Neutrophil (primary cell): Measurements from ENCODE around the gene REEP3.

Source experiments
- H3K27ac ChIP-seq: fragments of 200-600 bp; sonication (generic); 2 replicates; pipeline ENCODE4 v1.5.1; 2016; ENCODE audit warnings: mild to moderate bottlenecking, moderate library complexity
- H3K27me3 ChIP-seq: fragments of 200-600 bp; sonication (generic); 2 replicates; pipeline ENCODE4 v1.6.0; 2016; ENCODE audit warnings: mild to moderate bottlenecking
- H3K36me3 ChIP-seq: fragments of 200-600 bp; sonication (generic); 2 replicates; pipeline ENCODE4 v1.5.1; 2017
- H3K4me1 ChIP-seq, 2 experiments: fragments of 200-600 bp in 1 of 2; sonication (generic) in 1 of 2; 1 replicate in 1 of 2; 2 replicates in 1 of 2; pipeline versions ENCODE4 v1.5.1 to v1.6.1; 2013 to 2016; ENCODE audit warnings: low read depth in 1 of 2, low read length in 1 of 2, mild to moderate bottlenecking in 1 of 2, moderate library complexity in 1 of 2; ENCODE audit not compliant: control insufficient read depth in 1 of 2, insufficient read depth in 1 of 2
- H3K4me3 ChIP-seq, 2 experiments: fragments of 200-600 bp in 1 of 2; sonication (generic) in 1 of 2; 1 replicate in 1 of 2; 2 replicates in 1 of 2; pipeline ENCODE4 v1.5.1; 2013 to 2016; ENCODE audit warnings: low read depth in 1 of 2, low read length in 1 of 2, mild to moderate bottlenecking in 1 of 2, moderate library complexity in 1 of 2
- H3K9me3 ChIP-seq: fragments of 200-600 bp; sonication (generic); 2 replicates; pipeline ENCODE4 v1.5.1; 2016
- TF ChIP-seq, protein P1 (sequence below): fragments of 200-600 bp; sonication (generic); IDR thresholded peaks from 2 replicates; pipeline ENCODE4 v1.5.1; 2016; ENCODE audit warnings: antibody characterized with exemption

Gene REEP3

DNA sequence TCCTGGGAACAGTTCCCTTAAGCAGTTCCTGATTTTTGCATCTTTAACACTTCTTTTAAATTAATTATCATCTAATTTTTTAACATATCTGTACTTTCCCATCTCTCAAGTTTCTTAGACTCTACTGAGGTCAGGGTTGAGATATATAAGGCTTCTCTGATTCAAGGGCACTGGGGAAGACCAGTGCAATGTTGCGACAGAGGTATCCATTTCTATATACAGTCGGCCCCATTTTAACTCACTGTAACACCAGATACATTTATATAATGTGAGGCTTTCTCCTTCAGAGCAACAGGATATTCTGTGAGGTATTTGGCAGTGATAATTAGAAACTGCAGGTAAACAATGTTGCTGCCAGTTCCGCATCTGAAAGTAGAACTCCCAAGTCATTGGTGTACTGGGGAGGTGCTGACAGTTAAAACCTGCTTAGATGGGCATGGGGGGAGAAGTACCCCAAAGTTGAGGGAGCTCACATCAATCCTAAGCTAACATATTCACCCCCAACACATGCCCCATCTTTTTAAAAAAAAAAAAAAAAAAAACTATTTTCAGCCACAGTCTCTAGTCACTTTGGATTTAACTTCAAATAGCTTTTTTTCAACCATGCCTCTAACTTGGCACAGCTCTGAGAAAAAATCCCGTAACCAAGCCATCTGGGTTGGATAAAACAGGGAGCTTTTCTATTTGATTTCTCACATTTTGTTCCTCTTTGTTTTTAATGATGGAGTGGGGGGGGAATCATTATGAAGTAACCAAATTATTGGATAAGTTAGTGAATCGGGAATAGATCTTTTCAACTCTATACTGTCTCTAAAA lies 62.9 kb downstream of the REEP3 start:
- no peak overlapping the region for H3K27ac ChIP-seq

DNA sequence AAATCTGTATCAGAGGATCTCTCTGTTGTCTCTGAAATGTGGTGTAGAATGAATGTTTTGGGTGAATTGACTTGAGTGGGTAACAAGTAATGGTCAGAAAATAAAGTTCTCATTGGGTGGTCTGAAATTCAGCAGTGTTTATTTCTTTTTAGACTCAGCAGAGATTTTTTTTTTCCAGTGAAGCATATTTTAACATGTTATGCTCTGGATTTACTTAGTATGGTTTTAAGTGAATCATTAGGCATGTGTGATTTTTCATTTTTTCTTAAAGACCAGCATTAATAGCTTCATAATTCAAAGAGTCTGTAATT lies 63.5 kb downstream of the REEP3 start:
- TF ChIP-seq, protein P1, sequence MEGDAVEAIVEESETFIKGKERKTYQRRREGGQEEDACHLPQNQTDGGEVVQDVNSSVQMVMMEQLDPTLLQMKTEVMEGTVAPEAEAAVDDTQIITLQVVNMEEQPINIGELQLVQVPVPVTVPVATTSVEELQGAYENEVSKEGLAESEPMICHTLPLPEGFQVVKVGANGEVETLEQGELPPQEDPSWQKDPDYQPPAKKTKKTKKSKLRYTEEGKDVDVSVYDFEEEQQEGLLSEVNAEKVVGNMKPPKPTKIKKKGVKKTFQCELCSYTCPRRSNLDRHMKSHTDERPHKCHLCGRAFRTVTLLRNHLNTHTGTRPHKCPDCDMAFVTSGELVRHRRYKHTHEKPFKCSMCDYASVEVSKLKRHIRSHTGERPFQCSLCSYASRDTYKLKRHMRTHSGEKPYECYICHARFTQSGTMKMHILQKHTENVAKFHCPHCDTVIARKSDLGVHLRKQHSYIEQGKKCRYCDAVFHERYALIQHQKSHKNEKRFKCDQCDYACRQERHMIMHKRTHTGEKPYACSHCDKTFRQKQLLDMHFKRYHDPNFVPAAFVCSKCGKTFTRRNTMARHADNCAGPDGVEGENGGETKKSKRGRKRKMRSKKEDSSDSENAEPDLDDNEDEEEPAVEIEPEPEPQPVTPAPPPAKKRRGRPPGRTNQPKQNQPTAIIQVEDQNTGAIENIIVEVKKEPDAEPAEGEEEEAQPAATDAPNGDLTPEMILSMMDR = no peak

More for the DNA sequence above, 62.9 kb downstream of the REEP3 start:
- no peaks in the 10 kb centered on the region for H3K4me1 ChIP-seq
- TF ChIP-seq, protein P1 = no peak
- H3K27me3 ChIP-seq = no peaks in the 10 kb centered on the region
- no peaks in the 10 kb centered on the region for H3K9me3 ChIP-seq
- no peaks in the 10 kb centered on the region for H3K36me3 ChIP-seq
- no peak overlapping the region for H3K4me3 ChIP-seq

DNA sequence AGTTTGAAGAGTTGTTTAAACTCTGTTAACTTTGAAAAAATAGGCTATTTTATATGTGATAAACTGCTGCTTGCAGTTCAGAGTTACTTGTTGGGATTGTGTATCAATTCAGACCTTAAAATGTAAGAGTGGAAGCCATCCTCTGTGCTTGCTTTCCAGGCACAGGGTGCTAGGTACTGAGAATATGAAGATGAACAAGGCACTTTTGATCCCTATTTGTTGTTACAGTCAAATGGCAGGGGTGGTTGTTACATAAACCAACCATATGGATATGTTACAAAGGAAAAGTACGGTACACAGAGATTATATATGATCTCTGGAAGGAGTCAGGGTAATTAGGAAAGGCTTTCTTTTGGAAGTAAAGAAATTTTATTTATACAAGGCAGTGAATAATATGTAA lies 63.8 kb downstream of the REEP3 start:
- H3K27ac ChIP-seq = no peak overlapping the region
- no peaks in the 10 kb centered on the region for H3K36me3 ChIP-seq
- H3K4me1 ChIP-seq = no peaks in the 10 kb centered on the region
- TF ChIP-seq, protein P1 = no peak
- H3K4me3 ChIP-seq = no peak overlapping the region
- no peaks in the 10 kb centered on the region for H3K27me3 ChIP-seq
- H3K9me3 ChIP-seq = no peaks in the 10 kb centered on the region

More for the DNA sequence above, 63.5 kb downstream of the REEP3 start:
- Histone ChIP-seq H3K36me3 (no peaks in the 10 kb centered on the region), H3K27me3 (no peaks in the 10 kb centered on the region), H3K27ac (no peak overlapping the region), H3K4me3 (no peak overlapping the region), H3K9me3 (no peaks in the 10 kb centered on the region), H3K4me1 (no peaks in the 10 kb centered on the region)

DNA sequence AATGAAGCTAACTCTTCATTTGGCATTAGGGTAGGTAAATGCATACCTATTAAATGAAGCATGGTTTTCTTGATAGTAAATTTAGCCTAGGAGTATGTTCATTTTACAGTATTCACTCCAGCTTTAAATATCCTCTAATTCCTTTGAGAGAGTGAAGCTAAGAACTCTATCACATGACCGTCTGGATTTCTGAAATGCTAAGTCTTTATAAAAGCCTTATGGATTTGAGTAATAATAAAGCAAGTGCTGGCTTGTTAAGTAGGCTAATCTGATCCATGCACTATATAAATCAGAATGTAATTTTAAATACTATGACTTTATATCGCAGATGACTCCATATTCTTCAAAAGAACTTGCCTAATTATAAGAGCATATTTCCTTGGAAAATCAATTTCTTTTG lies 64.8 kb downstream of the REEP3 start:
- H3K36me3 ChIP-seq = no peaks in the 10 kb centered on the region
- H3K27ac ChIP-seq = no peak overlapping the region
- TF ChIP-seq, protein P1 = no peak

DNA sequence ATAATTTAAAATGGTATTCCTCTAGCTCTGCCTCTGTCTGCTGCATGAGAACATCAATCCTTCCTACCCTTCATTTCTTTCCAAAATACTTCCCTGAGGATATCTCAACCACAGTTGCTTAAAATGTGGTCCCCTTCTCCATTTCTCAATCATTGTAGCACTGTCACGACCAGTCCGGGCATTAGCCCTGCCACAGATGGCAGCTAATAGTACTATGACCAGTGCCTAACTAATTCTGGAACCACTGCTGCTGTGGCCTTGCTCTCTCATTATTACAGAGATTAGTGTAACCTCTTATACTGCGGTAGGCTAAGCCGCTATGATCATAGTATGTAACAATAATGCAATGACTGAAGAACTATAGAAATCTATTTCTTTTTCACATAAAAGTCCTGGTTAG lies 66.0 kb downstream of the REEP3 start:
- no peaks in the 10 kb centered on the region for H3K36me3 ChIP-seq

More for the DNA sequence above, 64.8 kb downstream of the REEP3 start:
- Histone ChIP-seq H3K9me3 (no peaks in the 10 kb centered on the region), H3K27me3 (no peaks in the 10 kb centered on the region), H3K4me1 (no peaks in the 10 kb centered on the region), H3K4me3 (no peak overlapping the region)

More for the DNA sequence above, 66.0 kb downstream of the REEP3 start:
- Histone ChIP-seq H3K27me3 (no peaks in the 10 kb centered on the region), H3K9me3 (no peaks in the 10 kb centered on the region), H3K27ac (no peak overlapping the region), H3K4me1 (no peaks in the 10 kb centered on the region), H3K4me3 (no peak overlapping the region)
- TF ChIP-seq, protein P1 = no peak
